Stimulated activated CD8-positive, alpha-beta memory T cell treated with anti-CD3 and anti-CD28 coated beads, Interleukin-15, amount 100 ng/mL, for 24 hours (primary cell): ENCODE results near the gene ARHGEF39.

Source experiments
- DNase-seq: peaks from one replicate; pipeline ENCODE4 v3.0.0-alpha.2; 2020; ENCODE audit warnings: low read depth

Gene ARHGEF39

GRCh38 chr9:35690614-35691333 is 25.8 kb upstream of the ARHGEF39 start:
- no peak for DNase-seq

GRCh38 chr9:35690294-35690613 is 25.3 kb upstream of the ARHGEF39 start:
- no peak for DNase-seq

- DNase-seq = no peak
Measured at GRCh38 chr9:35689542-35690293, 24.7 kb upstream of the ARHGEF39 start, which contains the start of gene TPM2. TSS of gene TPM2 (minus strand) at chr9:35689925. CDS start at chr9:35689817, 108 bp downstream.

GRCh38 chr9:35688558-35689541 is 23.9 kb upstream of the ARHGEF39 start:
- DNase-seq = no peak

GRCh38 chr9:35687972-35688557 is 23.1 kb upstream of the ARHGEF39 start:
- DNase-seq = no peak

GRCh38 chr9:35687306-35687705 is 22.3 kb upstream of the ARHGEF39 start:
- DNase-seq = no peak

- no peak for DNase-seq
Measured at GRCh38 chr9:35686222-35687203, 21.5 kb upstream of the ARHGEF39 start.

GRCh38 chr9:35685506-35685905 is 20.5 kb upstream of the ARHGEF39 start:
- DNase-seq = no peak

GRCh38 chr9:35684921-35685320 is 19.9 kb upstream of the ARHGEF39 start:
- no peak for DNase-seq

- DNase-seq = no peak
Measured at GRCh38 chr9:35683323-35683722, 18.3 kb upstream of the ARHGEF39 start.

GRCh38 chr9:35682520-35683315 is 17.7 kb upstream of the ARHGEF39 start:
- no peak for DNase-seq

GRCh38 chr9:35682051-35682450 is 17.1 kb upstream of the ARHGEF39 start:
- DNase-seq = no peak

GRCh38 chr9:35681341-35682002 is 16.5 kb upstream of the ARHGEF39 start:
- no peak for DNase-seq

GRCh38 chr9:35680331-35681105 is 15.5 kb upstream of the ARHGEF39 start:
- DNase-seq = no peak

- DNase-seq = no peak
Measured at GRCh38 chr9:35679766-35680330, 14.9 kb upstream of the ARHGEF39 start.

- DNase-seq = no peak
Measured at GRCh38 chr9:35679091-35679490, 14.1 kb upstream of the ARHGEF39 start.

- DNase-seq = no peak
Measured at GRCh38 chr9:35675732-35676392, 10.9 kb upstream of the ARHGEF39 start.

- DNase-seq = no peak
Measured at GRCh38 chr9:35675204-35675603, 10.2 kb upstream of the ARHGEF39 start.
